ENCODE results near the gene GHRHR. TPM values are rescaled to one million over a fixed set of nuclear protein-coding genes. Genes with fewer than 3 reads are reported as not detected.

The GHRHR gene
- total and polyA plus RNA-seq, 10 of the 15 experiments (the other 5 are each of a cell fraction or from before 2014, with no cell fraction given), result not detected

DNA sequence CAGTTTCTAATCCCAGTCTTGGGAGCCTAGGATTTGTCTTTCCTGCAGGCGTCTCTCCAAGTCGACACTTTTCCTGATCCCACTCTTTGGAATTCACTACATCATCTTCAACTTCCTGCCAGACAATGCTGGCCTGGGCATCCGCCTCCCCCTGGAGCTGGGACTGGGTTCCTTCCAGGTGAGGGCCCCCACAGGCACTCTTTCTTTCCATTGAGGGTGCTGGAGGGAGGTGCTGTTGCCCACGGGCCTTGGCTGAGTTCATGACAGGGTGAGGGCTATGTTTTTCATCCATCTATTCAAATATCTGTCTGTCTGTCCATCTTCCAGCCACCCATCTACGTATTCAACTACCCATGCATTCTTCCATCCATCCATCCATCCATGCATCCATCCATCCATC is 12.6 kb downstream of the GHRHR start:
- Histone ChIP-seq H3K4me2 (ENCODE audit: control insufficient read depth, insufficient read depth) (no peak overlapping the region), H3K9me3 (replicated peaks; ENCODE audit: control insufficient read depth, insufficient read depth, low read length) (no peaks in the 10 kb centered on the region), H3K27me3 (replicated peaks in 1 of 2; ENCODE audit: control insufficient read depth in 2 of 2, insufficient read depth in 2 of 2, low read length in 1 of 2) (no peaks in the 10 kb centered on the region; a peak in 1 of 4 replicates), H3K27ac (ENCODE audit: control insufficient read depth, insufficient read depth) (no peak overlapping the region), H3K79me2 (ENCODE audit: control insufficient read depth, insufficient read depth, low read length) (no peaks in the 10 kb centered on the region), H3K9ac (ENCODE audit: control insufficient read depth, insufficient read depth, low read length) (no peak overlapping the region), H3K36me3 (ENCODE audit: control insufficient read depth in 2 of 2, insufficient read depth in 2 of 2, low read length in 1 of 2) (no peaks in the 10 kb centered on the region), H4K20me1 (ENCODE audit: control insufficient read depth, insufficient read depth) (no peaks in the 10 kb centered on the region), H3K4me3 (no peak overlapping the region), H2AFZ (ENCODE audit: control insufficient read depth, low read depth, low read length) (no peak overlapping the region), H3K4me1 (ENCODE audit: control insufficient read depth, insufficient read depth, low read length) (peaks cover 13% of the 10 kb centered on the region)
- intact Hi-C loops (cut with micrococcal nuclease; ENCODE audit: unreplicated experiment), result no loop called here
- TF ChIP-seq CUX1 (IDR thresholded peaks at IDR 0.05; ENCODE audit: insufficient replicate concordance, low read depth, low read length), result no peak
- no peak for TF ChIP-seq PML (IDR thresholded peaks at IDR 0.05; ENCODE audit: low read length)
- no peak for TF ChIP-seq MEF2B (IDR thresholded peaks at IDR 0.05; ENCODE audit: partially characterized antibody, poor library complexity, severe bottlenecking)
- no peak for TF ChIP-seq SMC3 (IDR thresholded peaks at IDR 0.05; ENCODE audit: borderline replicate concordance, low read length)
- no peak for TF ChIP-seq NR2C1 (IDR thresholded peaks at IDR 0.05)
- TF ChIP-seq, protein P1, sequence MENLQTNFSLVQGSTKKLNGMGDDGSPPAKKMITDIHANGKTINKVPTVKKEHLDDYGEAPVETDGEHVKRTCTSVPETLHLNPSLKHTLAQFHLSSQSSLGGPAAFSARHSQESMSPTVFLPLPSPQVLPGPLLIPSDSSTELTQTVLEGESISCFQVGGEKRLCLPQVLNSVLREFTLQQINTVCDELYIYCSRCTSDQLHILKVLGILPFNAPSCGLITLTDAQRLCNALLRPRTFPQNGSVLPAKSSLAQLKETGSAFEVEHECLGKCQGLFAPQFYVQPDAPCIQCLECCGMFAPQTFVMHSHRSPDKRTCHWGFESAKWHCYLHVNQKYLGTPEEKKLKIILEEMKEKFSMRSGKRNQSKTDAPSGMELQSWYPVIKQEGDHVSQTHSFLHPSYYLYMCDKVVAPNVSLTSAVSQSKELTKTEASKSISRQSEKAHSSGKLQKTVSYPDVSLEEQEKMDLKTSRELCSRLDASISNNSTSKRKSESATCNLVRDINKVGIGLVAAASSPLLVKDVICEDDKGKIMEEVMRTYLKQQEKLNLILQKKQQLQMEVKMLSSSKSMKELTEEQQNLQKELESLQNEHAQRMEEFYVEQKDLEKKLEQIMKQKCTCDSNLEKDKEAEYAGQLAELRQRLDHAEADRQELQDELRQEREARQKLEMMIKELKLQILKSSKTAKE (IDR thresholded peaks at IDR 0.05; ENCODE audit: low read depth, poor library complexity, severe bottlenecking), result no peak
- no peak for TF ChIP-seq ZBTB33 (IDR thresholded peaks at IDR 0.05)
- no peak for TF ChIP-seq PAX5 (IDR thresholded peaks at IDR 0.05; ENCODE audit: borderline replicate concordance, low read depth, low read length)
- DNase-seq (ENCODE audit: low read depth, low spot score) (no peak), FAIRE-seq (no peak), ATAC-seq (no peak)
- no TSS peak for BruUV-seq (replicated peaks)
- ChIA-PET SMC1A (ENCODE audit: uncharacterized antibody, unreplicated experiment) (interaction anchor here (4.8 kb wide), 1 partner anchor 38 kb away, joined by 49 read pairs; no protein-coding TSS in a partner anchor), POLR2A (no interaction called here), RAD21 (ENCODE audit: unreplicated experiment) (interaction anchor here (3.4 kb wide), 1 partner anchor 37 kb away, joined by 28 read pairs; no protein-coding TSS in a partner anchor), CTCF (interaction anchor here (4.1 to 11.3 kb wide), 3 partner anchors 40 to 177 kb away, joined by 16 to 159 read pairs (median 19); no protein-coding TSS in a partner anchor)
- 26% methylated on average over 5 of the region's 5 CpGs for WGBS (ENCODE audit: insufficient coverage, insufficient replicate concordance, low lambda C conversion rate, missing lambda C conversion rate)
- in situ Hi-C loops (cut with MboI), result loop anchor here (5.0 kb wide), 1 partner anchor 174 kb away; no protein-coding TSS in a partner anchor

All from GM12878 (cell line).